Renal cortical epithelial cell (primary cell): ENCODE results near the gene NCOA1. TPM values are rescaled to one million over a fixed set of nuclear protein-coding genes. Genes with fewer than 3 reads are reported as not detected.

ENCODE experiments used
- DNase-seq: peaks from one replicate; pipeline ENCODE4 v3.0.0-alpha.2; 2011; ENCODE audit warnings: low read depth
- total RNA-seq: library from RNA; depleted of rRNA; stranded (reverse); fragments of >200 nt; gene quantifications from 2 replicates; pipeline ENCODE4 v1.2.3, GENCODE V29; 2014

Gene NCOA1
- total RNA-seq, 1 donor from 2014 or later, result 22.3 TPM

DNA sequence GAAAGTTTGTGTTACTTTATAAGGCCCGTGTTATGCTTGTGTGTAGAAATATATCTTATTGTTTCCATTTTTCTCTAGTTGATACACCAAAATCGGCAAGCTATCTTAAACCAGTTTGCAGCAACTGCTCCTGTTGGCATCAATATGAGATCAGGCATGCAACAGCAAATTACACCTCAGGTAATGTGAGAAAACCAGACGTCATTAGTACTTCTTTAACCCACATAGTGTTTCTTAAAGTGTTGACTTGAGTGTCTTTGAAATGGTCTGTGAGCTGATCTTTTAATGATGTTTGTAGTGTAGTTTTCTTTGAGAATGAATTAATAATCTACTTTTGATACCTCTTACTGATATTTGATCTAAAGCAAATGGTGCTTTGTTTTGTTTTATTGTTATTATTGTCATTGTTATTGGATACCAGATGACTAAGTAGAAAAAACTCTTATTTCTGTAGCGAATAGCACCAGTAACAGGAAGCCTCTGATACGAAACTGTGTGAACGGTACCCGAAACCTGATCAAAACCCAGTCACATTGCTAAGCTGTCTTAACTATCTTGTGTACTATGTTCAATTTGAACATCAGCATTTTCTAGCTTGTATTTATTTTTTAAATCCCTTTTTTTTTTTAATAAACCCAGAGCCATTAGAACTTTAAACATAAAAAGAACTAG, 248.4 kb downstream of the NCOA1 start:
- peak; percentile 17 for DNase-seq

DNA sequence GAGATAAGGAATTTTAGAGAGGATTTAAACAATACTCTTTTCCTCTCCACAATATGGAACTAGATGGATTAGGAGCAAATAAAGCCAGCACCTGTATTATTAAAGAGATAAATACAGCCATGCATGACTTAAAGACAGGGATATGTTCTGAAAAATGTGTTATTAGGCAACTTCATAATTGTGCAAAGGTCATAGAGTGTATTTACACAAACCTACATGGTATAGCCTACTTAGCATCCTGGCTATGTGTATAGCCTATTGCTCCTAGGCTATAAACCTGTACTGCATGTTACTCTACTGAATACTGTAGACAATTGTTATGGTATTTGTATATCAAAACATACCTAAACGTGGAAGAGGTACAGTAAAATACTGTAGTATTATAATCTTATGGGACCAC, 249.1 kb downstream of the NCOA1 start:
- DNase-seq, result no peak

- no peak for DNase-seq
Observed at GRCh38 chr2:24742730-24743129, 251.7 kb downstream of the NCOA1 start.

DNA sequence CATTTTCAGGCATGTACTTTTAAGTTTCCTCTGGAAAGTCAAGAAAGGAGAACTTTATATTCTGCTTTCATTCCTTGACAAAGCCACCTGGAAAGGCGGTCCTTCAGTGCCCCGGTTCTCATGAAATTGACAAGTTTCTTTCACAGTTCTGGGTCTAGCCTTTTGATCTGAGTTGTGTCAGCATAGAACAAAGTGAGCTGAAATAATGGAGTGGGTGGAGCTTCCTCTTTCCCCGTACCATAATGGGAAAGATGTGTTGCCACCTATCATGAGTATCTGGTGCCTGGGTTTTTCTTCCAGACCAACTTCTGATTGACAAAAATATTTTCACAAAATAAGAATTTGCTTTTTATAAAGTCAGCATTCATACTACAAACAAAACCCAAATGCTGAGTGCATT, 252.9 kb downstream of the NCOA1 start:
- no peak for DNase-seq

GRCh38 chr2:24744356-24744755, 253.3 kb downstream of the NCOA1 start:
- no peak for DNase-seq

DNA sequence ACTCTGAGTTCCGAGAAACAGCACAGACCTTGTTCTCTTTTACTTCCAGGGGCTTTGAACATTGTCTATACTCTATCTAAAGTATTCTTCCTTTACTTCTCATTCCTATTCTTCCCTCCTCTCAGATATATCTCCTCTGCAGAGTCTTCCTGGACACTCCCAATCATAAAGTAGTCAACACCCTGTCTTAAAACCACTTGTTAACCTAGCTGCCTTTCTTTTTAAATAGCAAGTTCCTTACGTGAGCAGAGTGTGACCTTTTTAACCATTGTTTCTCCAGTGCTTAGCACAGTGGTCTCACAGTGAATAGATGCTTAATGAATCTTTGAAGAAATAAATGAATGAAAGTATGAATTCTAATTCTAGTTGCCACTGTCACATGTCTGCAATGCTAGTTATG, 254.8 kb downstream of the NCOA1 start:
- no peak for DNase-seq

DNA sequence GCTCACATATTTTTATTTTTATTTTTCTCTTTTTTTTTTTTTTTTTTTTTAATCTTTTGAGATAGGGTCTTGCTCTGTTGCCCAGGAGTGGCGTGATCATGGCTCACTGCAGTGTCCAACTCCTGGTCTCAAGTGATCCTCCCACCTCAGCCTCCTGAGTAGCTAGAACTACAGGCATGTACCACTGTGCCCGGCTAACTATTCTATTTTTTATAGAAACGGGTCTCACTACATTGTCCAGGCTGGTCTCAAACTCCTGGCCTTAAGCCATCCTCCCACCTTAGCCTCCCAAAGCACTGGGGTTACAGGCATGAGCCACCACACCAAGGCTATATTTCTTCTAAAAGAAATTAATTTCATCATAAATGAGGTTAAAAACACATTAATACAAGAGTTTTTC, 256.2 kb downstream of the NCOA1 start:
- no peak for DNase-seq

DNA sequence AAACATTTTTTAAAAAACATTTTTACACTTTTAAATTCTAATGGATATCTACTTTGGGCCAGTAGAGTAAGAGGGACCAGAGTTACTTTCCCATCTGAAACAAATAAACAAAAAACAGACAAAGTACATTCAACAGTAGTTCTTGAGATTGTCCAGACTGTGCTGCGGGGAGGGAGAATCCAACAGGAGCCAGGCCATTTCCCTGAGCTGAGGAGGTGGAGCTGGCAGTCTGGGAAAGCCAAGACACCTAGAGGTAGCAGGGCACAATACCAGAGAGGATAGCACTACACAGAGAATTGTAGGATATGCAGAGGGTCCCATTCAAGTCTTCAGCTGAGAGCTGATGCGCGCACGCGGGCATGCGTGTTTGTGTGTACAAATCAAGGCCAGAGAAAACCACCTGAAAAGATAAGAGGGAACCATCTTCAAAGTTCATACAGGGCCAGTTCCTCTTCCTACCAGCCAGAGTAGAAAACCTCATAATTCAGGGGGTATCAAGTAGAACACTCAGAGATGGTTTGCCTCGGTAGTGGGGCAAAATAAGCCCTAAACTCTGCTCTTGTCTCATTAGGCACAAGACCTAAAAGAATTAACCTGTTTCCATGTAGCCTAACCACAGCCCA, 258.1 kb downstream of the NCOA1 start:
- no peak for DNase-seq

GRCh38 chr2:24754985-24755705, 264.1 kb downstream of the NCOA1 start:
- no peak for DNase-seq

GRCh38 chr2:24756789-24757188, 265.7 kb downstream of the NCOA1 start:
- DNase-seq, result no peak

GRCh38 chr2:24761866-24762265, 270.8 kb downstream of the NCOA1 start:
- no peak for DNase-seq

DNA sequence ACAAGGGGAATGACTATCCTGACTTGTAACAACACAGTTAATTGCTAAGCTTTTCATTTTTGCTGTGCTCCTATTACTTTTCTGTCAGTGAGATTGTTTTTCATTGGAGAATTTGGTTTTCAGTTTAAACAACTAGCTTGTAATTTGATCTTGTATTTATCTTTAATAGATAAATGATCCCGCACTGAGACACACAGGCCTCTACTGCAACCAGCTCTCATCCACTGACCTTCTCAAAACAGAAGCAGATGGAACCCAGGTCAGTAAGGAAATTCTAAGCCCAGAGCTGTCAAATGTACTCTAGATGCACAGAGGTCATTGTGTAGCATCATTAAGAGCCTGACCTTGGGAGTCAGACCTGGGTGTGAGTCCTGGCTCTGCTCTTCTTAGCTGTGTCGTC, 271.5 kb downstream of the NCOA1 start:
- no peak for DNase-seq

- no peak for DNase-seq
Observed at GRCh38 chr2:24763843-24764242, 272.8 kb downstream of the NCOA1 start.

DNA sequence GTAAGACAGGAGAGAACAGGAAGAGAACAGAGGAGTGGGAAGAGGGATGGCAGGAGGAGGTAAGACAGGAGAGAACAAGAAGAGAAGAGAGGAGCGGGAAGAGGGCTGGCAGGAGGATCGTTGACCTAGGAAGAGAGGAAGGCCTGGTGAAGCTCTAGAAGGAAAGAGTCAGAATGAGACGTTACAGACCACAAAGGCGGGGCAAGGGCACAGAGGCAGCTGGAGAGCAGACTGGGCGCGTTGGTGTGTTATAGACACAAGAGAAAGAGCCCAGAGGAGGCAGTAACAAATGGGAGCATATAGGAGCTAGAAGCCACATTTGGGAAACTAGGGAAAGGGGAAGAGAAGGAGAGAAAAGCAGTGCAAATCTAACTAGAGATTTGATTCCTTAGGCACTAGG, 275.6 kb downstream of the NCOA1 start:
- no peak for DNase-seq

- no peak for DNase-seq
Observed at GRCh38 chr2:24768013-24768412, 277.0 kb downstream of the NCOA1 start.

DNA sequence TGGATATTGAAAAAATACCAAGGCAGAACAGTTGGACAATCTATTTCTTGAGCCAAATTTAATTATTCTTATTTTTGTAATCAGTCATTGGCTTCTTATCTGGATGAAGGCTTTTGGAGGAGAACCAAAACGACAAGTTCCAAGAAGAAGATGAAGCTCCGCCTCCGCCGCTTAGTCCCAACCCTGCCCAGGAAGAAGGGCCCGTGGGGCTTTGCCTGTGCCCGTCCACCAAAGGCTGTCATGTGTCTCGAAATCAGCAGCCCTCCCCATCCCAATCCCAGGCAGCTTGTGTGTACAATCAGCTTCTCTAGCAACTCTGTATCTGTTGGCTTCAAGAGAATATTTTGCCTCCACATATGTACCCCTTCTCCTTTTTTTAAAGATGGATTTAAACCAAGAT, 277.5 kb downstream of the NCOA1 start:
- no peak for DNase-seq

- no peak for DNase-seq
Observed at GRCh38 chr2:24771061-24771460, 280.0 kb downstream of the NCOA1 start.

GRCh38 chr2:24771764-24772586, 280.9 kb downstream of the NCOA1 start:
- DNase-seq, result no peak

GRCh38 chr2:24774373-24774772, 283.3 kb downstream of the NCOA1 start:
- DNase-seq, result no peak

GRCh38 chr2:24779116-24779515, 288.1 kb downstream of the NCOA1 start:
- DNase-seq, result peak; percentile 47

DNA sequence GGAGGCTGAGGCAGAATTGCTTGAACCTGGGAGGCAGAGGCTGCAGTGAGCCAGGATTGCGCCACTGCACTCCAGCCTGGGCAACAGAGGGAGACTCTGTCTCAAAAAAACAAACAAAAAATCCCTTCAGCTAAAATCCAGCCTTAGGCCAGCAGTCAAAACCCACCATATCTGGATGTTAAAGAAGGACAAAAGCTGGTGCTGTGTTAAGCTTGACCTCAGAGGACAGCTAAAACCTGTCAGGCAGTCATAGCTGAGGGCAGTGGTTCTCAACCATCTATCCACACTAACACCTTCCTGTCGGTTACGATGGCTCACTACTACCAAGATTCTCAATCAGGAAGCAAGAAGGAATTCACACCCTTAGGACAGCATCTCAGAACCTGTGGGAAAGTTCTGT, 292.6 kb downstream of the NCOA1 start:
- no peak for DNase-seq

DNA sequence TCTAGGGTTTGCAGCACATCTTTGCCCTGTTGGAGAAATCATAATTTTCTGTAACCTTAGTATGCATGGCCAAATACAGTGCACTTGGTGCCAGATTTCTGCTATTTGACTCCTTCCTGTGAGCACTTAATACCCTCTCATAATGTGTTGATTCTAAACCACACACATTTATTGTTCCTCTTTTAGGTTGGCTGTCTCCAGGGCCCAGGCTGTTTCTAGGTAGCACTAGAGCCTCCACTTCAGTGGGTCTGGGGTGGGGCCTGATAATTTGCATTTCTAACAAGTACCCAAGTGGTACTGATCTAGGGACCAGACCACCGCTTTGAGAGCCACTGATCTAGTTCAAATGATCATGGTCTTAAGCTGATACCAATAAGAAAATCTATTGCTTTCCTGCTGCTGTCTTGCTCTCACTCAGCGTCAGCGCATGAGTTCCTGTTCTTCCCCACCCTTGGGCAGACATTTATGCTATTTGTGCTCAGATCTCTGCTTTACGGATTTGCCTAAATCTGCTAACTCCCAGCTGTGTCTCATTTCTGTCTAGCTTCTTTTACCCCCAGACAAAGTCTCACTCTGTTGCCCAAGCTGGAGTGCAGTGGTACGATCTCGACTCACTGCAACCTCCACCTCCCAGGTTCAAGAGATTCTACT, 294.7 kb downstream of the NCOA1 start:
- DNase-seq, result no peak
